SKM-1 (cell line): ENCODE measurements around the gene POLE4.

Experiments used
- DNase-seq: peaks from one replicate; lab custom pipeline; 2025; ENCODE audit not compliant: unreplicated experiment; lab: John Stamatoyannopoulos, UW

POLE4 gene

GRCh38 chr2:74985978-74986609, 27.7 kb downstream of the POLE4 start:
- DNase-seq, result no peak

DNA sequence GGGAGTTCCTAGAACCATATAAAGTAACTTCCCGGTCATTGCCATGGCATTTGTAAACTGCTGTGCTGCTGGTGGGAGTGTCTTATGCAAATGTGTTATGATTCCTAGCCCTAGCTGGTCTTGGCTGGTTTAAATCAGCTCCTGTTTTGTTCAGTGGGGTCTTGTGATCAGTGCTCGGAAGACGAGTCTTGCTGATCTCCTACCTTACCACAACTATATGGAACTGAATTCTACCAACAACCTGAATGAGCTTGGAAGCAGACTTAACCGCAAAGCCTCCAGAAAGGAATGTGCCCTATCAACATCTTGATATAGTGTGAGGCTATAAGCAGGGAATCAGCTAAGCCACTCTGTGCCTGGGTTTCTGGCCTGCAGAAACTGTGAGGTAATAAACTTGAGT, 33.5 kb downstream of the POLE4 start:
- DNase-seq, result no peak

DNA sequence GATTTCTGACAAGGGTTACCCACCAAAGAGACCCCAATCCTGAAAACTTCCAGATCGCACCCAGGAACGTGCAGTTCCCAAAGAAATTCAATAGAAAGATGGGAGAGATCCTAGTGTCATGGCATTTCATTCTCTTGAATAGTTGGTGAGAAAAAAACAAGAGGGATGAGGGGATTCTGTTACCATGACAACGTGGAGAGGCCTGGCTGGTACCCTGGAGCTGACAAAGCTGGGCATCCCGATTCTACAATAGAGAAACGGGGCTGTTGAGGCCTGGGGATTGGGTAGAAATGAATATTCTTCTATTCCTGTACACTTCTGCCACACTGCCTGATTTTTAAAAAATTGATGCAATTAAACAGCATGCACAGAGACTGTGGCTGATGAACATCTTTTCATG, 41.0 kb downstream of the POLE4 start:
- DNase-seq, result no peak

GRCh38 chr2:75002007-75002406, 43.6 kb downstream of the POLE4 start:
- DNase-seq, result no peak

- DNase-seq, result no peak
These were observed 44.8 kb downstream of the POLE4 start for GRCh38 chr2:75003276-75003675.

DNA sequence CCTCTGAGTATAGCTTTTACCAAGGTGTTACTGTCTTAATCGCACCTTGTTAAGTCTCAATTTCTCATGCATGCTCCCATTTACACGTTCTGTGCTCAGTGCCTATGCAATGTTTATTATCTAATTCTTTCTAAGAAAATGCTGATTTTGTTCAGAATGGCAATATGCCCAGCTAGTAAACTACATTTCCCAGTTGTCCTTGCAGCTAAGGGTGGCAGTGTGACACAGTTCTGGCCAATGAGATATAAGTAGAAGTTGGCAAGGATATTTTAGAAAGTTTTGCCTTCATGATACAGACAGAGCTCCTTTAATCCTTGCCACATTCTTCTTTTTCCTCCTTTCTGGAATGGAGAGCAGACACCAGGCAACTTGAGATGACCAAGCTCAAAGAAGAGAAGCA, 45.3 kb downstream of the POLE4 start:
- no peak for DNase-seq

- no peak for DNase-seq
These were observed 47.6 kb downstream of the POLE4 start for GRCh38 chr2:75006041-75006440.

DNA sequence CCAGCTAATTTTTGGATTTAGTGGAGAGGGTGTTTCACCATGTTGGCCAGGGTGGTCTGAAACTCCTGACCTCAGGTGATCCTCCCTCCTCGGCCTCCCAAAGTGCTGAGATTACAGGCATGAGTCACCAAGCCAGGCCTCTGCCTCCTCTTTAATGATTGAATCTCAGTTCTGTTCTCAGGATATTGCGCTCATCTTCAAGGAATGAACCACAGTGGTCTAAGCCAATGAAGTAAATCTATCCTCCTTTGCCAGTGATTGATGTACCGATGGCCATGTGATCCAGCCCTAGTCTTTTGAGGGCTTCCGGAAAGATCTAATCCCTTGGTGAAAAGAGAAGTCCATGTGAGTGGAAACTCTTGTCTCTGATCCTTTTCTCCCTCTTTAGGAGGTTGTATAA, 48.6 kb downstream of the POLE4 start:
- no peak for DNase-seq

DNA sequence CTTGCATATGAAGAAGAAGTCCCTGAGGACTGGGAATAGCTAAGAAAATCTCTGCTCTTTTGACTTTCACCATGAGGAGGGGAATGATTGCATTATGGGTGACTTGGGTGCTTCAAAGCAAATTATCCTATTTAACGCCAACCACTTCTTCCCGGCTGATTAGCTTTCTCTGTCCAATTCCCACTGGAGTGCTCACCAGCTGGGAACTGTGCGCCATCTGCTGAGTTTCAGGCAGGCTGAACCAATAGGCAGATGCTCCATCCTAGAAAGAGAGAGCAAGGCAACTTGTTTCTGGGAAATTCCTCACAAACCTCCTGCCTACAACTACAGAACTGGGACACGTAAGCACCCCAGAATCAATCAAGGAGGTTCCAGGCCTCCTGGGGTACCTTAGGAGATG, 49.4 kb downstream of the POLE4 start:
- no peak for DNase-seq

GRCh38 chr2:75010571-75010970, 52.1 kb downstream of the POLE4 start:
- no peak for DNase-seq

- no peak for DNase-seq
These were observed 53.6 kb downstream of the POLE4 start for GRCh38 chr2:75012080-75012479.

DNA sequence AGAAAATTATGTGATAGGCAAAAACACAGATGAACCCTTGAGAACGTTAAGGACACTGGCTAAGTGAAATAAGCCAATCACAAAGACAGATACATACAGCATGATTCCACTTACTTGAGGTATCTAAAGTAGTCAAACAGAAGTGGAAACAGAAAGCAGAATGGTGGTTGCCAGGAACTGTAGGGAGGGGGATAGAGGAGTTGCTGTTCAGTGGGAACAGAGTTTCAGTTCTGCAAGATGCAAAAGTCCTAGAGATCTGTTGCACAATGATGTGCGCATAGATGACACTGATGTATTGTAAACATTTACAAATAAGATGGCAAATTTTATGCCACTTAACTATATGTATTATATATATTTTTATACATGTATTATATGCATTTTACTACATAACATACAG, 59.7 kb downstream of the POLE4 start:
- DNase-seq, result no peak
